Liver (tissue), 9 donors: ENCODE data around the gene SHMT2. TPM values are rescaled to one million over a fixed set of nuclear protein-coding genes. Genes with fewer than 3 reads are reported as not detected.
A peak's percentile ranks its signal among the peaks of the same experiment; 100 is the strongest.

ENCODE experiments used
- DNase-seq: peaks from one replicate; pipeline ENCODE4 v3.0.0-alpha.2; 2017; ENCODE audit warnings: low spot score
- H3K27ac ChIP-seq, 2 donors: one replicate each; pipeline ENCODE4 v1.7.0; 2013; ENCODE audit warnings: inconsistent platforms in 2 of 2, low read length in 2 of 2, control low read depth in 1 of 2, low read depth in 1 of 2, mild to moderate bottlenecking in 1 of 2
- H3K27me3 ChIP-seq, 4 donors: one replicate each; pipeline versions ENCODE4 v1.6.1 to v1.7.0; 2013; ENCODE audit warnings: low read length in 3 of 4, inconsistent platforms in 1 of 4, mild to moderate bottlenecking in 1 of 4, moderate library complexity in 1 of 4; ENCODE audit not compliant: control insufficient read depth in 4 of 4, insufficient read depth in 4 of 4
- H3K36me3 ChIP-seq, 4 donors: one replicate each; pipeline versions ENCODE4 v1.6.1 to v1.7.0; 2013; ENCODE audit warnings: low read length in 3 of 4, mild to moderate bottlenecking in 3 of 4, low read depth in 1 of 4, moderate library complexity in 1 of 4; ENCODE audit not compliant: control insufficient read depth in 4 of 4, insufficient read depth in 3 of 4
- H3K4me1 ChIP-seq, 4 donors: one replicate each; pipeline versions ENCODE4 v1.6.1 to v1.7.0; 2013; ENCODE audit warnings: low read length in 3 of 4, mild to moderate bottlenecking in 3 of 4, moderate library complexity in 1 of 4; ENCODE audit not compliant: control insufficient read depth in 4 of 4, insufficient read depth in 4 of 4
- H3K4me3 ChIP-seq, 3 donors: one replicate each; pipeline versions ENCODE4 v1.6.1 to v1.7.0; 2013; ENCODE audit warnings: low read length in 3 of 3, control low read depth in 1 of 3, low read depth in 1 of 3, mild to moderate bottlenecking in 1 of 3
- H3K9ac ChIP-seq, 2 donors: one replicate each; pipeline ENCODE4 v1.7.0; 2013; ENCODE audit warnings: low read length in 2 of 2, mild to moderate bottlenecking in 2 of 2, moderate library complexity in 2 of 2, control low read depth in 1 of 2, low read depth in 1 of 2
- H3K9me3 ChIP-seq, 4 donors: one replicate each; pipeline versions ENCODE4 v1.6.1 to v1.7.0; 2013; ENCODE audit warnings: low read length in 3 of 4; ENCODE audit not compliant: control insufficient read depth in 4 of 4
- EGR1 ChIP-seq, 2 donors: IDR thresholded peaks; 2 replicates each; pipeline ENCODE4 v1.6.1; 2016 to 2018; ENCODE audit warnings: antibody characterized with exemption in 2 of 2, low read depth in 2 of 2
- FOXA1 ChIP-seq: IDR thresholded peaks from 2 replicates; pipeline ENCODE4 v1.6.1; 2016; ENCODE audit warnings: antibody characterized with exemption
- FOXA2 ChIP-seq: IDR thresholded peaks from 2 replicates; pipeline ENCODE4 v1.6.1; 2016; ENCODE audit warnings: antibody characterized with exemption
- GABPA ChIP-seq, 2 donors: IDR thresholded peaks in 1 of 2; conservative IDR thresholded peaks in 1 of 2; 2 replicates each; pipeline ENCODE4 v1.6.1; 2016; ENCODE audit warnings: antibody characterized with exemption in 2 of 2, mild to moderate bottlenecking in 1 of 2, moderate library complexity in 1 of 2
- HNF4A ChIP-seq, 2 donors: conservative IDR thresholded peaks; 2 replicates each; pipeline ENCODE4 v1.6.1; 2016; ENCODE audit warnings: antibody characterized with exemption in 2 of 2, mild to moderate bottlenecking in 2 of 2
- HNF4G ChIP-seq: IDR thresholded peaks from 2 replicates; pipeline ENCODE4 v1.6.1; 2016; ENCODE audit warnings: antibody characterized with exemption
- JUND ChIP-seq, 2 donors: IDR thresholded peaks; 2 replicates each; pipeline ENCODE4 v1.6.1; 2016; ENCODE audit warnings: antibody characterized with exemption in 2 of 2
- NR2F2 ChIP-seq: IDR thresholded peaks from 2 replicates; pipeline ENCODE4 v1.6.1; 2016; ENCODE audit warnings: antibody characterized with exemption
- RAD21 ChIP-seq, 2 donors: IDR thresholded peaks; 2 replicates each; pipeline ENCODE4 v1.6.1; 2016; ENCODE audit warnings: antibody characterized with exemption in 2 of 2, mild to moderate bottlenecking in 2 of 2
- RXRA ChIP-seq, 2 donors: IDR thresholded peaks; 2 replicates each; pipeline ENCODE4 v1.6.1; 2017 to 2018; ENCODE audit warnings: antibody characterized with exemption in 2 of 2, mild to moderate bottlenecking in 1 of 2
- SP1 ChIP-seq: IDR thresholded peaks from 2 replicates; pipeline ENCODE4 v1.6.1; 2018; ENCODE audit warnings: antibody characterized with exemption, mild to moderate bottlenecking
- TAF1 ChIP-seq: conservative IDR thresholded peaks from 2 replicates; pipeline ENCODE4 v1.6.1; 2016; ENCODE audit warnings: antibody characterized with exemption, mild to moderate bottlenecking
- YY1 ChIP-seq: IDR thresholded peaks from 2 replicates; pipeline ENCODE4 v1.6.1; 2016; ENCODE audit warnings: antibody characterized with exemption, mild to moderate bottlenecking
- WGBS: extraction: QIAGEN DNeasy Blood & Tissue Kit; methylation state at CpG from one replicate; pipeline ENCODE4 v1.1.7; 2013; 5-methylcytosine and 5-hydroxymethylcytosine counted together
- polyA plus RNA-seq, 2 donors: library from polyadenylated mRNA; stranded (reverse) in 1 of 2; unstranded in 1 of 2; fragments of 200-250 nt in 1 of 2; fragments of >200 nt in 1 of 2; fragmentation: Nextera tagmentation in 1 of 2; extraction: Ambion mirVana in 1 of 2; gene quantifications; one replicate each; pipeline versions ENCODE4 v1.2.1 to v1.2.3, GENCODE V29; 2013 to 2015
- total RNA-seq, 2 donors: library from RNA; depleted of rRNA; stranded (reverse); fragments of >200 nt; gene quantifications; one replicate each; pipeline ENCODE4 v1.2.3, GENCODE V29; 2014
- TF ChIP-seq, protein P1 (sequence below): IDR thresholded peaks from 2 replicates; pipeline ENCODE4 v1.6.1; 2016; ENCODE audit warnings: antibody characterized with exemption
- TF ChIP-seq, protein P2 (sequence below): fragments of 150-350 bp; IDR thresholded peaks from 2 replicates; pipeline ENCODE4 v1.5.1; 2017; ENCODE audit warnings: improper control_type of control experiment, low read depth, low read length; ENCODE audit not compliant: missing input control
- TF ChIP-seq, protein P3 (sequence below): IDR thresholded peaks from 2 replicates; pipeline ENCODE4 v1.6.1; 2016; ENCODE audit warnings: antibody characterized with exemption
- TF ChIP-seq, protein P4 (sequence below): IDR thresholded peaks from 2 replicates; pipeline ENCODE4 v1.6.1; 2016; ENCODE audit warnings: antibody characterized with exemption
- TF ChIP-seq, protein P5 (sequence below): IDR thresholded peaks from 2 replicates; pipeline ENCODE4 v1.6.1; 2016; ENCODE audit warnings: antibody characterized with exemption, mild to moderate bottlenecking
- donor health status: healthy.
- donor health status: healthy.
- donor health status: healthy.
- donor health status: healthy.
- donor health status: healthy.

SHMT2 gene
- total and polyA plus RNA-seq, 4 donors = 66.7 to 276 (median 179) TPM

DNA sequence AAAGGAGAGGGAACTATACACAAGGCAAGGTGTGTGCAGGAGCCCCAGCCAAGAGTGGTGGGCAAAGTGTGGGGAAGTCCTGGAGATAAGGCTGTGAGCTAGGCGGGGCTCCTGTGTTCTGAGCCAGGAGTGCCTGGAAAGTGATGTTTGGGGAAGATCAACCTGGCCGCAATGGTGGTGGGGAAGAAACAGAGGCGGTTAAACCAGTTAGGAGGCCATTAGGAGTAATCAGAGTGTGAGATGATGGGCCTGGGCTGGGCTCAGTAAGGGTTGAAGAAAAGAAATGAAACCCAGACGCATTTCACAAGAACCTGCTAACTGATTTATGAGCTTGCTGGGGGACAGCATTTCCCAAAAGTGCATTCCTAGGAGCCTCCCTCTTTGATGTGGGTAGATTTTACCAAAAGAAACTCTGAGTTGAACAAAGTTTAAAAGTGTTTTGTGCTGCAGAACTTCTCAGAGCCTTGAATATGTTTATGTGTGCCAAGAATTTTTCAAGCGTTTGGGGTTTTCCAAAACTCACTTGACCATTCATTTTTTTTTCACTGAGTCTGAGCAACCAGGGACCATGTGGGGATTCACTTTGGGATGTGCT, 47.9 kb upstream of the SHMT2 start:
- Histone ChIP-seq H3K4me3 (no peak overlapping the region), H3K9ac (no peak overlapping the region), H3K4me1 (no peaks in the 10 kb centered on the region), H3K27me3 (no peaks in the 10 kb centered on the region), H3K36me3 (peaks cover 38 to 89% (median 64%) of the 10 kb centered on the region in 4 donors), H3K9me3 (no peaks in the 10 kb centered on the region), H3K27ac (no peak overlapping the region)
- TF ChIP-seq FOXA1 = no peak
- TF ChIP-seq, protein P1, sequence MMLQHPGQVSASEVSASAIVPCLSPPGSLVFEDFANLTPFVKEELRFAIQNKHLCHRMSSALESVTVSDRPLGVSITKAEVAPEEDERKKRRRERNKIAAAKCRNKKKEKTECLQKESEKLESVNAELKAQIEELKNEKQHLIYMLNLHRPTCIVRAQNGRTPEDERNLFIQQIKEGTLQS = no peak
- no peak for TF ChIP-seq SP1
- DNase-seq = no peak
- WGBS = 84% methylated on average over 5 of the region's 5 CpGs

DNA sequence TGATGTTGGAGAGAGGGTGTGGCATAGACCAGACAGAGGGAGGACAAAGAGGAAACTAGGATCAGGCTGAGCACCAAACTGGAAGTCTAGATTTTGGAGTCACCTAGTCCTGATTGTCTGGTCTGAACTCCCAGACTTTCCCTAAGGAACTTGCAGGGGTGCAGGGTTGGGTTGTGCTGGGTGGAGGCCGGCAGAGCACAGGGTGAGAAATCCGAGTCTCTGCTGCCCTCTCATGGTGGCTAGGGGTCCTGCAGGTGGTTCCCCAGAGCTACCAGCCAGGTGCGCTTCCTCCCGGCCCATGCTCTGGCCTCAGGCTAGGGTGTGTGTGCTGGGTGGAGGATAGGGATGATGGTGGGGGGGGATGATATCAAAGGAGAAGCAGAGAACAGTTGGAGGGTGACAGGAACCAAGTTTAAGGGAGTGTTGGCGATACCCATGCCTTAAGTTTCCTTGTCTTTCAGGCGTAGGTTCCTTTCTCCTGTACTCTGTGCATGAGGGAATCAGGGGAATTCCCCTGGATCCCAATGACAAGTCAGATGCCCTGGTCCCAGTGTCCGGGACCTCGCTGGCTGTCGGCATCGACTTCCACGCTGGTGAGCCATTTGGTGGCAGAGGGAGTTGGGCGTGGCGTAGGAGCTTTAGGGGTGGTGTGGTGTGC, 46.5 kb upstream of the SHMT2 start:
- H3K27me3 ChIP-seq = no peaks in the 10 kb centered on the region
- no peaks in the 10 kb centered on the region for H3K9me3 ChIP-seq
- H3K4me1 ChIP-seq = no peaks in the 10 kb centered on the region
- no peak overlapping the region for H3K4me3 ChIP-seq
- H3K36me3 ChIP-seq = peaks cover 39 to 89% (median 67%) of the 10 kb centered on the region in 4 donors
- WGBS = 67% methylated on average over 13 of the region's 13 CpGs
- H3K9ac ChIP-seq = no peak overlapping the region
- DNase-seq = peak; percentile 88
- no peak overlapping the region for H3K27ac ChIP-seq
- TF ChIP-seq RXRA (IDR thresholded peaks at IDR 0.05) (no peak), RAD21 (IDR thresholded peaks at IDR 0.05) (peak; percentile 85 to 90)
- TF ChIP-seq, protein P2, sequence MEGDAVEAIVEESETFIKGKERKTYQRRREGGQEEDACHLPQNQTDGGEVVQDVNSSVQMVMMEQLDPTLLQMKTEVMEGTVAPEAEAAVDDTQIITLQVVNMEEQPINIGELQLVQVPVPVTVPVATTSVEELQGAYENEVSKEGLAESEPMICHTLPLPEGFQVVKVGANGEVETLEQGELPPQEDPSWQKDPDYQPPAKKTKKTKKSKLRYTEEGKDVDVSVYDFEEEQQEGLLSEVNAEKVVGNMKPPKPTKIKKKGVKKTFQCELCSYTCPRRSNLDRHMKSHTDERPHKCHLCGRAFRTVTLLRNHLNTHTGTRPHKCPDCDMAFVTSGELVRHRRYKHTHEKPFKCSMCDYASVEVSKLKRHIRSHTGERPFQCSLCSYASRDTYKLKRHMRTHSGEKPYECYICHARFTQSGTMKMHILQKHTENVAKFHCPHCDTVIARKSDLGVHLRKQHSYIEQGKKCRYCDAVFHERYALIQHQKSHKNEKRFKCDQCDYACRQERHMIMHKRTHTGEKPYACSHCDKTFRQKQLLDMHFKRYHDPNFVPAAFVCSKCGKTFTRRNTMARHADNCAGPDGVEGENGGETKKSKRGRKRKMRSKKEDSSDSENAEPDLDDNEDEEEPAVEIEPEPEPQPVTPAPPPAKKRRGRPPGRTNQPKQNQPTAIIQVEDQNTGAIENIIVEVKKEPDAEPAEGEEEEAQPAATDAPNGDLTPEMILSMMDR = peak; percentile 78

DNA sequence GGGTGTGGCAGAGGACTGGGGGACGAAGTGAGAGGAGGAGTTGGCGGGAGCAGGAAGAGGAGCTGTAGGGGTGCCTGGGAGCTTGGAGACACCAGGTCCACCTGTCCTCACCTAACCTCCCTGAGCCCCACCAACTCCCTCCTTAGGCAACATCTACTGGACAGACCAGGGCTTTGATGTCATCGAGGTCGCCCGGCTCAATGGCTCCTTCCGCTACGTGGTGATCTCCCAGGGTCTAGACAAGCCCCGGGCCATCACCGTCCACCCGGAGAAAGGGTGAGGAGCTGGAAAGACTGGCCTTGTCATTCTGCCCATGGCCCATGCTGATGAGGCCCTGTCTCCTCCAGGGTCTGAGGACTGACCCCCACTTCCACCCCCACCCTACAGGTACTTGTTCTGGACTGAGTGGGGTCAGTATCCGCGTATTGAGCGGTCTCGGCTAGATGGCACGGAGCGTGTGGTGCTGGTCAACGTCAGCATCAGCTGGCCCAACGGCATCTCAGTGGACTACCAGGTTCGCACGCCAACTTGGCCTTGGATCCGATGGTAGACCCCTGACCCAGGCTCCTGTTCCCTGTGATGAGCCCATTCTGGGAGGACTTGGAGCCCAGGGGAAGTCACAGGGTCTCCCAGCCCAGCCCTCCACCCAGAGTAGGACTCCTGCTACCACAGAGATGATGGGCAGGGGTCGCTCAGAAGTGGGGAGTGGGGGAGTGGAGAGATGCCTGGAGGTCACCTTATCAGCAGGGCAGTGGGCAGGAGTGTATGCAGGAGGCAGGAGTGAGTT, 45.4 kb upstream of the SHMT2 start:
- H3K4me1 ChIP-seq = no peaks in the 10 kb centered on the region
- peaks cover 30 to 89% (median 69%) of the 10 kb centered on the region in 4 donors for H3K36me3 ChIP-seq
- H3K27ac ChIP-seq = no peak overlapping the region
- H3K27me3 ChIP-seq = no peaks in the 10 kb centered on the region
- H3K4me3 ChIP-seq = no peak overlapping the region
- no peaks in the 10 kb centered on the region for H3K9me3 ChIP-seq
- 93% methylated on average over 22 of the region's 22 CpGs for WGBS
- TF ChIP-seq TAF1 (no peak), NR2F2 (no peak), JUND (IDR thresholded peaks at IDR 0.05) (no peak), HNF4A (conservative IDR thresholded peaks at IDR 0.05) (no peak), FOXA2 (no peak), YY1 (no peak), GABPA (IDR thresholded peaks at IDR 0.05 in 1 of 2, conservative IDR thresholded peaks at IDR 0.05 in 1 of 2) (no peak), EGR1 (IDR thresholded peaks at IDR 0.05; ENCODE audit: low read depth in 2 of 2) (no peak), RAD21 (IDR thresholded peaks at IDR 0.05) (no peak), HNF4G (no peak)
- TF ChIP-seq, protein P3, sequence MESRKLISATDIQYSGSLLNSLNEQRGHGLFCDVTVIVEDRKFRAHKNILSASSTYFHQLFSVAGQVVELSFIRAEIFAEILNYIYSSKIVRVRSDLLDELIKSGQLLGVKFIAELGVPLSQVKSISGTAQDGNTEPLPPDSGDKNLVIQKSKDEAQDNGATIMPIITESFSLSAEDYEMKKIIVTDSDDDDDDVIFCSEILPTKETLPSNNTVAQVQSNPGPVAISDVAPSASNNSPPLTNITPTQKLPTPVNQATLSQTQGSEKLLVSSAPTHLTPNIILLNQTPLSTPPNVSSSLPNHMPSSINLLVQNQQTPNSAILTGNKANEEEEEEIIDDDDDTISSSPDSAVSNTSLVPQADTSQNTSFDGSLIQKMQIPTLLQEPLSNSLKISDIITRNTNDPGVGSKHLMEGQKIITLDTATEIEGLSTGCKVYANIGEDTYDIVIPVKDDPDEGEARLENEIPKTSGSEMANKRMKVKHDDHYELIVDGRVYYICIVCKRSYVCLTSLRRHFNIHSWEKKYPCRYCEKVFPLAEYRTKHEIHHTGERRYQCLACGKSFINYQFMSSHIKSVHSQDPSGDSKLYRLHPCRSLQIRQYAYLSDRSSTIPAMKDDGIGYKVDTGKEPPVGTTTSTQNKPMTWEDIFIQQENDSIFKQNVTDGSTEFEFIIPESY = no peak
- TF ChIP-seq, protein P4, sequence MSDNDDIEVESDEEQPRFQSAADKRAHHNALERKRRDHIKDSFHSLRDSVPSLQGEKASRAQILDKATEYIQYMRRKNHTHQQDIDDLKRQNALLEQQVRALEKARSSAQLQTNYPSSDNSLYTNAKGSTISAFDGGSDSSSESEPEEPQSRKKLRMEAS = no peak
- TF ChIP-seq, protein P5, sequence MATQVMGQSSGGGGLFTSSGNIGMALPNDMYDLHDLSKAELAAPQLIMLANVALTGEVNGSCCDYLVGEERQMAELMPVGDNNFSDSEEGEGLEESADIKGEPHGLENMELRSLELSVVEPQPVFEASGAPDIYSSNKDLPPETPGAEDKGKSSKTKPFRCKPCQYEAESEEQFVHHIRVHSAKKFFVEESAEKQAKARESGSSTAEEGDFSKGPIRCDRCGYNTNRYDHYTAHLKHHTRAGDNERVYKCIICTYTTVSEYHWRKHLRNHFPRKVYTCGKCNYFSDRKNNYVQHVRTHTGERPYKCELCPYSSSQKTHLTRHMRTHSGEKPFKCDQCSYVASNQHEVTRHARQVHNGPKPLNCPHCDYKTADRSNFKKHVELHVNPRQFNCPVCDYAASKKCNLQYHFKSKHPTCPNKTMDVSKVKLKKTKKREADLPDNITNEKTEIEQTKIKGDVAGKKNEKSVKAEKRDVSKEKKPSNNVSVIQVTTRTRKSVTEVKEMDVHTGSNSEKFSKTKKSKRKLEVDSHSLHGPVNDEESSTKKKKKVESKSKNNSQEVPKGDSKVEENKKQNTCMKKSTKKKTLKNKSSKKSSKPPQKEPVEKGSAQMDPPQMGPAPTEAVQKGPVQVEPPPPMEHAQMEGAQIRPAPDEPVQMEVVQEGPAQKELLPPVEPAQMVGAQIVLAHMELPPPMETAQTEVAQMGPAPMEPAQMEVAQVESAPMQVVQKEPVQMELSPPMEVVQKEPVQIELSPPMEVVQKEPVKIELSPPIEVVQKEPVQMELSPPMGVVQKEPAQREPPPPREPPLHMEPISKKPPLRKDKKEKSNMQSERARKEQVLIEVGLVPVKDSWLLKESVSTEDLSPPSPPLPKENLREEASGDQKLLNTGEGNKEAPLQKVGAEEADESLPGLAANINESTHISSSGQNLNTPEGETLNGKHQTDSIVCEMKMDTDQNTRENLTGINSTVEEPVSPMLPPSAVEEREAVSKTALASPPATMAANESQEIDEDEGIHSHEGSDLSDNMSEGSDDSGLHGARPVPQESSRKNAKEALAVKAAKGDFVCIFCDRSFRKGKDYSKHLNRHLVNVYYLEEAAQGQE = no peak
- no peak for DNase-seq
- no peak overlapping the region for H3K9ac ChIP-seq
